NB4 (cell line): Measurements from ENCODE around the gene GRB10.

Source experiments
- POLR2A ChIP-seq: IDR thresholded peaks from 2 replicates; pipeline ENCODE4 v1.6.1; 2011; ENCODE audit warnings: mild to moderate bottlenecking; ENCODE audit not compliant: insufficient read length; ENCODE audit errors: extremely low read depth
- TF ChIP-seq, protein P1 (sequence below): IDR thresholded peaks from one replicate; pipeline ENCODE4 v1.5.1; 2012; ENCODE audit warnings: low read depth, low read length

DNA sequence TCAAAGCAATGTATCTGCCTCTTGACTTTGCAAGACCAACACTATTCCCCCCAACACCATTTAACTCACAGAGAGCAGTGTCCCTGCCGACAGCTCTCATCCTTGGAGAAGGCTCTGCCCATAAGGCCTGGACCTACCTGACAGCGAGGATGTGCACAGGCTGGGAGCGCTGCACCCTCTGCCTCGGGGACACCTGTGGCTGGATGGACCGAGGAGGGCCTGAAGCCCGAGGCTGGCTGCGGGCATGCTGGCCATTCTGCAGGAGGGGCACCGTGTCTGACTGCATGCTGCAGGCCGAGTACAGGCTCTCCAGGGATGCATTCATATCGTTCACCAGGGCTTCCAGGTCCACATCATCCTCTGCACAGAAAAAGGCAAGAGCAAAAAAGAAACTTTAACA, 108.4 kb downstream of the GRB10 start:
- TF ChIP-seq, protein P1, sequence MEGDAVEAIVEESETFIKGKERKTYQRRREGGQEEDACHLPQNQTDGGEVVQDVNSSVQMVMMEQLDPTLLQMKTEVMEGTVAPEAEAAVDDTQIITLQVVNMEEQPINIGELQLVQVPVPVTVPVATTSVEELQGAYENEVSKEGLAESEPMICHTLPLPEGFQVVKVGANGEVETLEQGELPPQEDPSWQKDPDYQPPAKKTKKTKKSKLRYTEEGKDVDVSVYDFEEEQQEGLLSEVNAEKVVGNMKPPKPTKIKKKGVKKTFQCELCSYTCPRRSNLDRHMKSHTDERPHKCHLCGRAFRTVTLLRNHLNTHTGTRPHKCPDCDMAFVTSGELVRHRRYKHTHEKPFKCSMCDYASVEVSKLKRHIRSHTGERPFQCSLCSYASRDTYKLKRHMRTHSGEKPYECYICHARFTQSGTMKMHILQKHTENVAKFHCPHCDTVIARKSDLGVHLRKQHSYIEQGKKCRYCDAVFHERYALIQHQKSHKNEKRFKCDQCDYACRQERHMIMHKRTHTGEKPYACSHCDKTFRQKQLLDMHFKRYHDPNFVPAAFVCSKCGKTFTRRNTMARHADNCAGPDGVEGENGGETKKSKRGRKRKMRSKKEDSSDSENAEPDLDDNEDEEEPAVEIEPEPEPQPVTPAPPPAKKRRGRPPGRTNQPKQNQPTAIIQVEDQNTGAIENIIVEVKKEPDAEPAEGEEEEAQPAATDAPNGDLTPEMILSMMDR: no peak
- TF ChIP-seq POLR2A: no peak
